H9 (cell line): ENCODE measurements around the gene MCHR1. TPM values are rescaled to one million over a fixed set of nuclear protein-coding genes. Genes with fewer than 3 reads are reported as not detected.
A peak's percentile ranks its signal among the peaks of the same experiment; 100 is the strongest.

Source experiments
- DNase-seq: peaks from one replicate; pipeline ENCODE4 v3.0.0-alpha.2; 2017
- H2AFZ ChIP-seq: one replicate; pipeline ENCODE4 v1.6.1; 2013; ENCODE audit warnings: mild to moderate bottlenecking, low read length, control low read depth, moderate library complexity
- H2AK5ac ChIP-seq: 2 replicates; pipeline ENCODE4 v1.6.1; 2013; ENCODE audit warnings: low read length, control low read depth, mixed read lengths; ENCODE audit not compliant: insufficient read length
- H2BK120ac ChIP-seq: one replicate; pipeline ENCODE4 v1.6.1; 2013; ENCODE audit warnings: low read depth, mild to moderate bottlenecking, low read length, control low read depth, inconsistent platforms; ENCODE audit not compliant: poor library complexity, severe bottlenecking
- H2BK12ac ChIP-seq: 2 replicates; pipeline ENCODE4 v1.6.1; 2013; ENCODE audit warnings: low read length, control low read depth, mixed read lengths, low read depth; ENCODE audit not compliant: insufficient read length
- H2BK15ac ChIP-seq: 2 replicates; pipeline ENCODE4 v1.6.1; 2013; ENCODE audit warnings: low read depth, low read length, control low read depth
- H2BK20ac ChIP-seq: one replicate; pipeline ENCODE4 v1.6.1; 2013; ENCODE audit warnings: low read depth, mild to moderate bottlenecking, low read length, control low read depth, inconsistent platforms; ENCODE audit not compliant: poor library complexity, severe bottlenecking
- H2BK5ac ChIP-seq: 2 replicates; pipeline ENCODE4 v1.6.1; 2013; ENCODE audit warnings: low read length, control low read depth, mixed read lengths; ENCODE audit not compliant: insufficient read length
- H3K14ac ChIP-seq: 2 replicates; pipeline ENCODE4 v1.6.1; 2013; ENCODE audit warnings: low read length, control low read depth; ENCODE audit not compliant: insufficient read depth
- H3K18ac ChIP-seq: 2 replicates; pipeline ENCODE4 v1.6.1; 2013; ENCODE audit warnings: low read depth, mild to moderate bottlenecking, mixed read lengths, low read length, control low read depth; ENCODE audit not compliant: insufficient read length
- H3K23ac ChIP-seq: 2 replicates; pipeline ENCODE4 v1.6.1; 2013; ENCODE audit warnings: low read length, control low read depth, mixed read lengths, low read depth; ENCODE audit not compliant: insufficient read length
- H3K23me2 ChIP-seq: 2 replicates; pipeline ENCODE4 v1.6.1; 2013; ENCODE audit warnings: low read depth, mild to moderate bottlenecking, mixed read lengths, low read length, control low read depth; ENCODE audit not compliant: insufficient read length, poor library complexity, severe bottlenecking
- H3K27ac ChIP-seq: 2 replicates; pipeline ENCODE4 v1.5.1; 2013; ENCODE audit warnings: low read length, control low read depth, mixed read lengths, low read depth; ENCODE audit not compliant: insufficient read length
- H3K27me3 ChIP-seq: 2 replicates; pipeline ENCODE4 v1.6.1; 2013; ENCODE audit warnings: low read length, control low read depth, inconsistent platforms; ENCODE audit not compliant: insufficient read depth
- H3K4ac ChIP-seq: 2 replicates; pipeline ENCODE4 v1.6.1; 2013; ENCODE audit warnings: low read depth, mild to moderate bottlenecking, control low read depth, inconsistent platforms, low read length, moderate library complexity
- H3K4me1 ChIP-seq: 2 replicates; pipeline ENCODE4 v1.6.1; 2013; ENCODE audit warnings: low read length, control low read depth, inconsistent platforms; ENCODE audit not compliant: insufficient read depth
- H3K4me2 ChIP-seq: 2 replicates; pipeline ENCODE4 v1.6.1; 2013; ENCODE audit warnings: low read length, control low read depth, mixed read lengths; ENCODE audit not compliant: insufficient read length, insufficient read depth
- H3K56ac ChIP-seq: 2 replicates; pipeline ENCODE4 v1.6.1; 2013; ENCODE audit warnings: low read depth, mild to moderate bottlenecking, mixed read lengths, low read length, control low read depth; ENCODE audit not compliant: insufficient read length
- H3K79me1 ChIP-seq: 2 replicates; pipeline ENCODE4 v1.6.1; 2013; ENCODE audit warnings: low read depth, mild to moderate bottlenecking, moderate library complexity, low read length, control low read depth, inconsistent platforms; ENCODE audit not compliant: insufficient read depth, poor library complexity, severe bottlenecking
- H3K79me2 ChIP-seq: 2 replicates; pipeline ENCODE4 v1.6.1; 2013; ENCODE audit warnings: low read length, control low read depth, inconsistent platforms; ENCODE audit not compliant: insufficient read depth
- H3K9ac ChIP-seq: 2 replicates; pipeline ENCODE4 v1.6.1; 2013; ENCODE audit warnings: low read length, control low read depth, mixed read lengths; ENCODE audit not compliant: insufficient read length; ENCODE audit errors: extremely low read depth
- H3K9me3 ChIP-seq: one replicate; pipeline ENCODE4 v1.6.1; 2013; ENCODE audit warnings: low read depth, low read length, inconsistent platforms; ENCODE audit not compliant: control insufficient read depth
- H3T11ph ChIP-seq: one replicate; pipeline ENCODE4 v1.6.1; 2013; ENCODE audit warnings: mild to moderate bottlenecking, low read length, control low read depth, inconsistent platforms
- H4K20me1 ChIP-seq: one replicate; pipeline ENCODE4 v1.6.1; 2013; ENCODE audit not compliant: control insufficient read depth, insufficient read length, insufficient read depth
- H4K5ac ChIP-seq: 2 replicates; pipeline ENCODE4 v1.6.1; 2013; ENCODE audit warnings: low read depth, mild to moderate bottlenecking, mixed read lengths, low read length, control low read depth; ENCODE audit not compliant: insufficient read length
- H4K8ac ChIP-seq: replicated peaks from 2 replicates; pipeline ENCODE4 v1.6.1; 2013; ENCODE audit warnings: low read length, control low read depth, mixed read lengths, low read depth; ENCODE audit not compliant: insufficient read length
- H4K91ac ChIP-seq: 2 replicates; pipeline ENCODE4 v1.6.1; 2013; ENCODE audit warnings: low read depth, mild to moderate bottlenecking, moderate library complexity, mixed read lengths, low read length, control low read depth; ENCODE audit not compliant: insufficient read length
- H3K27ac Mint-ChIP-seq, 3 experiments: 2 replicates in 2 of 3; 3 replicates in 1 of 3; pipeline ENCODE4 v1.8.0; 2020 to 2021; ENCODE audit warnings: mixed read lengths in 3 of 3, mild to moderate bottlenecking in 1 of 3, moderate library complexity in 1 of 3
- H3K27me3 Mint-ChIP-seq: 2 replicates; pipeline ENCODE4 v1.8.0; 2021; ENCODE audit warnings: low read depth, mild to moderate bottlenecking, moderate library complexity, mixed read lengths
- H3K36me3 Mint-ChIP-seq, 3 experiments: 2 replicates in 2 of 3; 3 replicates in 1 of 3; pipeline ENCODE4 v1.8.0; 2020 to 2021; ENCODE audit warnings: low read depth in 3 of 3, mixed read lengths in 3 of 3; ENCODE audit not compliant: insufficient read depth in 1 of 3
- H3K4me1 Mint-ChIP-seq, 2 experiments: 2 replicates each; pipeline ENCODE4 v1.8.0; 2020; ENCODE audit warnings: mixed read lengths in 2 of 2
- H3K4me3 Mint-ChIP-seq, 2 experiments: 2 replicates in 1 of 2; 3 replicates in 1 of 2; pipeline ENCODE4 v1.8.0; 2020 to 2021; ENCODE audit warnings: mild to moderate bottlenecking in 2 of 2, mixed read lengths in 2 of 2, moderate library complexity in 1 of 2
- H3K9me3 Mint-ChIP-seq, 2 experiments: 2 replicates in 1 of 2; 3 replicates in 1 of 2; pipeline ENCODE4 v1.8.0; 2020; ENCODE audit warnings: mild to moderate bottlenecking in 2 of 2, mixed read lengths in 2 of 2, moderate library complexity in 1 of 2
- WGBS: extraction: QIAGEN DNeasy Blood & Tissue Kit; methylation state at CpG from one replicate; pipeline ENCODE4 v1.1.7; 2013; ENCODE audit warnings: missing lambda C conversion rate, low lambda C conversion rate, mixed read lengths; ENCODE audit not compliant: insufficient read length; ENCODE audit errors: extremely low coverage; 5-methylcytosine and 5-hydroxymethylcytosine counted together
- total RNA-seq: library from RNA; stranded (reverse); gene quantifications from 2 replicates; pipeline ENCODE4 v1.2.1, GENCODE V29; 2021
- TF ChIP-seq, protein P1 (sequence below): fragments of 200-600 bp; sonication (generic); conservative IDR thresholded peaks from 3 replicates; pipeline ENCODE4 v1.8.0; 2021; ENCODE audit warnings: antibody characterized with exemption, mild to moderate bottlenecking

MCHR1 gene
- total RNA-seq, 1 experiment from 2014 or later = 2.9 TPM

DNA sequence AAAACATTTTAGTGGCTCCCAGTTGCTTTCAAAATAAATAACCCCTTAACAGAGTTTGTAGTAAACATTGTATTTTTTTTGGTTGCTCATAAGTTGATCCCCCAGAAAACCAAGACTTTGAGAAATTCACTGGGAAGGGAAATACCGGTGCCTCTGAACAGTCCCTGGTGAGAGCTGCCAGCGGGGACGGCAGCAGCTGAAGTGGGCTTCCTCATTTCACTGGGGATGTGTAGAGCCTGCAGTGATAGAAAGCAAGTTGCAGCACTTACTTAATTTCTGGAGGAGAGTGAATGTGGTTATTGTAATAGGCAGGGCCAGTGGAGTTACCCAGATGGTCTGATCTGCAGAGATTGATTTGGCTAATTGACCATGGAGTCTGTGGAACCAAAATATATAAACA is 18.6 kb upstream of the MCHR1 start:
- Histone ChIP-seq H3K4ac (no peak overlapping the region), H4K91ac (no peak overlapping the region), H4K5ac (no peak overlapping the region), H3K27me3 (no peaks in the 10 kb centered on the region), H2BK12ac (no peak overlapping the region), H3K4me1 (no peaks in the 10 kb centered on the region), H3K9me3 (no peaks in the 10 kb centered on the region), H2BK5ac (no peak overlapping the region), H3K56ac (no peak overlapping the region), H3K9ac (no peak overlapping the region), H3K79me1 (no peaks in the 10 kb centered on the region), H2BK15ac (no peak overlapping the region), H3K79me2 (no peaks in the 10 kb centered on the region), H3K14ac (no peak overlapping the region), H3T11ph (no peak overlapping the region), H3K27ac (no peak overlapping the region), H4K8ac (no peak overlapping the region), H3K23me2 (no peaks in the 10 kb centered on the region), H2BK20ac (no peak overlapping the region), H4K20me1 (no peaks in the 10 kb centered on the region), H2BK120ac (no peak overlapping the region), H3K18ac (no peak overlapping the region), H3K23ac (no peak overlapping the region), H3K4me2 (no peak overlapping the region), H2AK5ac (no peak overlapping the region), H2AFZ (no peak overlapping the region)
- Mint-ChIP-seq H3K4me3 (no peak overlapping the region), H3K27me3 (no peaks in the 10 kb centered on the region), H3K27ac (0 out of 7 replicates have a peak overlapping the region, but pooled peaks of 1 of the 3 experiments have one; percentile 83), H3K4me1 (no peaks in the 10 kb centered on the region), H3K9me3 (no peaks in the 10 kb centered on the region), H3K36me3 (0 out of 7 replicates have a peak, but pooled peaks cover 0 to 1% (median 0%) of the 10 kb centered on the region in 3 experiments)
- no peak for DNase-seq
- TF ChIP-seq, protein P1, sequence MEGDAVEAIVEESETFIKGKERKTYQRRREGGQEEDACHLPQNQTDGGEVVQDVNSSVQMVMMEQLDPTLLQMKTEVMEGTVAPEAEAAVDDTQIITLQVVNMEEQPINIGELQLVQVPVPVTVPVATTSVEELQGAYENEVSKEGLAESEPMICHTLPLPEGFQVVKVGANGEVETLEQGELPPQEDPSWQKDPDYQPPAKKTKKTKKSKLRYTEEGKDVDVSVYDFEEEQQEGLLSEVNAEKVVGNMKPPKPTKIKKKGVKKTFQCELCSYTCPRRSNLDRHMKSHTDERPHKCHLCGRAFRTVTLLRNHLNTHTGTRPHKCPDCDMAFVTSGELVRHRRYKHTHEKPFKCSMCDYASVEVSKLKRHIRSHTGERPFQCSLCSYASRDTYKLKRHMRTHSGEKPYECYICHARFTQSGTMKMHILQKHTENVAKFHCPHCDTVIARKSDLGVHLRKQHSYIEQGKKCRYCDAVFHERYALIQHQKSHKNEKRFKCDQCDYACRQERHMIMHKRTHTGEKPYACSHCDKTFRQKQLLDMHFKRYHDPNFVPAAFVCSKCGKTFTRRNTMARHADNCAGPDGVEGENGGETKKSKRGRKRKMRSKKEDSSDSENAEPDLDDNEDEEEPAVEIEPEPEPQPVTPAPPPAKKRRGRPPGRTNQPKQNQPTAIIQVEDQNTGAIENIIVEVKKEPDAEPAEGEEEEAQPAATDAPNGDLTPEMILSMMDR = no peak
- WGBS = no CpG with 5 or more reads among the region's 3 CpGs
